GM12878 (cell line): ENCODE data around the gene ISG20. TPM values are rescaled to one million over a fixed set of nuclear protein-coding genes. Genes with fewer than 3 reads are reported as not detected.

Experiments
- ESRRA ChIP-seq: IDR thresholded peaks from 2 replicates; pipeline ENCODE4 v1.6.1; 2012; ENCODE audit warnings: mild to moderate bottlenecking, low read length, improper control_type of control experiment
- POLR2AphosphoS2 ChIP-seq: IDR thresholded peaks from 2 replicates; pipeline ENCODE4 v1.6.1; 2011; ENCODE audit warnings: low read depth, mild to moderate bottlenecking, low read length, improper control_type of control experiment, moderate library complexity
- TBL1XR1 ChIP-seq: IDR thresholded peaks from 2 replicates; pipeline ENCODE4 v1.6.1; 2012; ENCODE audit warnings: low read depth, low read length, improper control_type of control experiment
- TCF7 ChIP-seq: IDR thresholded peaks from 2 replicates; pipeline ENCODE4 v1.6.1; 2014; ENCODE audit warnings: antibody characterized with exemption, borderline replicate concordance
- YBX1 ChIP-seq: fragments of 450-650 bp; IDR thresholded peaks from 2 replicates; pipeline ENCODE4 v1.6.1; 2016; ENCODE audit warnings: antibody characterized with exemption
- ZBTB40 ChIP-seq: fragments of 450-650 bp; IDR thresholded peaks from 2 replicates; pipeline ENCODE4 v1.6.1; 2016; ENCODE audit warnings: mild to moderate bottlenecking, moderate library complexity, borderline replicate concordance
- polyA plus RNA-seq, 11 experiments: library from polyadenylated mRNA; depleted of rRNA in 4 of 11; unstranded in 6 of 11; stranded (reverse) in 5 of 11; fragments of >200 nt; fragmentation: Nextera tagmentation in 4 of 11; fragmentation: Illumina TruSeq in 1 of 11; extraction: Ambion mirVana in 4 of 11; extraction: Trizol in 1 of 11; gene quantifications; 1 replicate in 1 of 11; 2 replicates in 10 of 11; pipeline versions ENCODE4 v1.2.1 to v1.2.3, GENCODE V29; 2011 to 2016; ENCODE audit warnings: inconsistent platforms in 2 of 11, missing spikeins in 2 of 11, low read depth in 1 of 11
- total RNA-seq, 4 experiments: library from RNA; depleted of rRNA in 3 of 4; stranded (reverse); fragments of >200 nt in 3 of 4; fragmentation: Illumina TruSeq in 1 of 4; extraction: Trizol in 1 of 4; gene quantifications; 2 replicates each; pipeline versions ENCODE4 v1.2.1 to v1.2.3, GENCODE V29; 2013 to 2021

Gene ISG20
- total and polyA plus RNA-seq, 10 of the 15 experiments (the other 5 are each of a cell fraction or from before 2014, with no cell fraction given) = 23.4 to 210 (median 85.9) TPM

- TF ChIP-seq TBL1XR1 (no peak), ESRRA (no peak), ZBTB40 (peak; percentile 36; the same call in 1 of the 2 replicates), TCF7 (no peak), POLR2AphosphoS2 (0 out of 2 replicates have a peak, but pooled peaks have one; percentile 43), YBX1 (no peak)
These were observed 17.6 kb upstream of the ISG20 start, which contains the start of gene AEN (continued) for GRCh38 chr15:88620995-88621772.
